K562 treated with DMSO at 1 percent for 4 hours (cell line): ENCODE measurements around the gene HUS1B. TPM values are rescaled to one million over a fixed set of nuclear protein-coding genes. Genes with fewer than 3 reads are reported as not detected.

Source experiments
- total RNA-seq: library from RNA; unstranded; fragments of 300-600 nt; gene quantifications from 2 replicates; pipeline ENCODE4 v1.2.3, GENCODE V29; 2022; ENCODE audit not compliant: insufficient read depth

HUS1B gene
- 0.80 TPM in 1 of 2 replicates, not detected in the other for total RNA-seq

GRCh38 chr6:656460-657252 lies at the start of gene HUS1B:
TSS of gene HUS1B (minus strand) at chr6:657100. CDS start at chr6:656944, 156 bp downstream.

GRCh38 chr6:692858-693722 lies 36.2 kb upstream of the HUS1B start, which contains the start of gene EXOC2:
TSS of gene EXOC2 (minus strand) at chr6:693139. CDS start at chr6:637818, 55,321 bp downstream.

Other genes starting within 250 kb of the HUS1B start
- 13.8 and 18.0 TPM in 2 replicates for gene EXOC2, start 36.0 kb upstream of the HUS1B start, total RNA-seq